A673 (cell line): ENCODE data around the gene GMCL2. TPM values are rescaled to one million over a fixed set of nuclear protein-coding genes. Genes with fewer than 3 reads are reported as not detected.

Source experiments
- BruUV-seq: library from RNA; stranded (reverse); fragments of 400-500 nt; replicated peaks from 2 replicates; lab custom pipeline; 2021; lab: Mats Ljungman, UMichigan
- CTCF ChIA-PET: fragments of 300-600 bp; sonication (Branson Sonifier 250); formaldehyde crosslinking; loops from one replicate; lab custom pipeline; 2022; ENCODE audit warnings: antibody characterized with exemption; lab: Charles Lee
- POLR2A ChIA-PET: fragments of 300-600 bp; sonication (Branson Sonifier 250); formaldehyde crosslinking; loops from one replicate; lab custom pipeline; 2022; ENCODE audit warnings: antibody characterized with exemption; ENCODE audit not compliant: low non-redundant PET; lab: Charles Lee
- DNase-seq: peaks from one replicate; pipeline ENCODE4 v3.0.0-alpha.2; 2015; ENCODE audit warnings: low spot score
- H3K27ac ChIP-seq: fragments of 200-600 bp; sonication (generic); 2 replicates; pipeline ENCODE4 v1.5.1; 2016; ENCODE audit warnings: mixed run types, low read depth, mild to moderate bottlenecking, mixed read lengths, antibody characterized with exemption, low read length; ENCODE audit not compliant: poor library complexity, severe bottlenecking
- H3K27me3 ChIP-seq: fragments of 200-600 bp; sonication (generic); replicated peaks from 2 replicates; pipeline ENCODE4 v1.6.1; 2017; ENCODE audit warnings: mixed run types, low read depth, mild to moderate bottlenecking, mixed read lengths, antibody characterized with exemption, low read length; ENCODE audit not compliant: insufficient read depth, poor library complexity
- H3K36me3 ChIP-seq: fragments of 200-600 bp; sonication (generic); 2 replicates; pipeline ENCODE4 v1.6.1; 2016; ENCODE audit warnings: mixed run types, mild to moderate bottlenecking, mixed read lengths, antibody characterized with exemption, low read length; ENCODE audit not compliant: insufficient read depth, poor library complexity, severe bottlenecking
- H3K4me1 ChIP-seq: fragments of 200-600 bp; sonication (generic); 2 replicates; pipeline ENCODE4 v1.6.1; 2017; ENCODE audit warnings: mixed run types, mild to moderate bottlenecking, mixed read lengths, antibody characterized with exemption, low read length; ENCODE audit not compliant: insufficient read depth, poor library complexity, severe bottlenecking
- H3K4me3 ChIP-seq: fragments of 200-600 bp; sonication (generic); 2 replicates; pipeline ENCODE4 v1.5.1; 2016; ENCODE audit warnings: low read depth, mixed run types, mild to moderate bottlenecking, mixed read lengths, low read length; ENCODE audit not compliant: poor library complexity, severe bottlenecking
- H3K9me3 ChIP-seq: fragments of 200-600 bp; sonication (generic); 2 replicates; pipeline ENCODE4 v1.6.1; 2016; ENCODE audit warnings: mixed run types, low read depth, mild to moderate bottlenecking, mixed read lengths, antibody characterized with exemption, low read length; ENCODE audit not compliant: poor library complexity, severe bottlenecking
- CTCF ChIP-seq: fragments of 300-800, 200-600 bp; sonication (generic); conservative IDR thresholded peaks from 2 replicates; pipeline ENCODE4 v1.5.1; 2017; ENCODE audit warnings: low read depth, mild to moderate bottlenecking, antibody characterized with exemption, low read length, moderate library complexity, mixed read lengths
- EZH2 ChIP-seq: fragments of 200-600 bp; sonication (generic); IDR thresholded peaks from 2 replicates; pipeline ENCODE4 v1.6.1; 2017; ENCODE audit warnings: borderline replicate concordance, low read depth, mild to moderate bottlenecking, mixed read lengths, antibody characterized with exemption, low read length; ENCODE audit not compliant: poor library complexity, severe bottlenecking
- intact Hi-C: fragments of 100-400 bp; cut with micrococcal nuclease; formaldehyde crosslinking; loops from one replicate; pipeline ENCODE4 v1.10.0; 2022; ENCODE audit not compliant: unreplicated experiment
- total RNA-seq: library from RNA; stranded (reverse); gene quantifications from 2 replicates; pipeline ENCODE4 v1.2.3, GENCODE V29; 2021

The GMCL2 gene
- total RNA-seq, 1 experiment from 2014 or later: not detected

DNA sequence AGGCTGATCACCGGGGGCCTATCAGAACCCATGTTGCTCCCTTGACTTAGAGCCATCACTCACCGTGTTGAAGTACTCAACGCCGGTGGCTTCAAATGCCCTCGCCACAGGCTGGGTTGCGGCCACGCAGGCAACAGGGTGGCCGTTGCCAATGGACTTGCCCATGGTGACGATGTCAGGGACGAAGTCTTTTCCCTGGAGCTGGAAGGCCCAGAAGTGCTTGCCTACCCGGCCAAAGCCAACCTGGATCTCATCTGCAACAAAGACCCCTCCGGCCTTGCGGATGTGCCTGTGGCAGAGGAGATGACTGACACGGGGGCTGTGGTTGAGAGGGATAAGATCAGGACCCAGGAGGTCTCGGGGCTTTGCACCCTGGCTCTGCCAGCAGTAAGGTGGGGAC, 35.1 kb upstream of the GMCL2 start:
- Histone ChIP-seq H3K27me3 (no peaks in the 10 kb centered on the region), H3K4me3 (no peak overlapping the region), H3K36me3 (peaks cover 4% of the 10 kb centered on the region), H3K4me1 (no peaks in the 10 kb centered on the region), H3K27ac (no peak overlapping the region), H3K9me3 (no peaks in the 10 kb centered on the region)
- POLR2A ChIA-PET: no interaction called here
- no peak for DNase-seq
- CTCF ChIA-PET: no interaction called here
- intact Hi-C loops: no loop called here
- BruUV-seq: no TSS peak
- no peak for TF ChIP-seq EZH2
- TF ChIP-seq CTCF: no peak

GRCh38 chr5:178221853-178222252, 34.7 kb upstream of the GMCL2 start:
- BruUV-seq: no TSS peak
- H3K27me3 ChIP-seq: no peaks in the 10 kb centered on the region
- DNase-seq: no peak
- CTCF ChIA-PET: no interaction called here
- H3K4me1 ChIP-seq: no peaks in the 10 kb centered on the region
- H3K4me3 ChIP-seq: no peak overlapping the region
- peaks cover 9% of the 10 kb centered on the region for H3K36me3 ChIP-seq
- no peak overlapping the region for H3K27ac ChIP-seq
- intact Hi-C loops: no loop called here
- no peaks in the 10 kb centered on the region for H3K9me3 ChIP-seq
- TF ChIP-seq CTCF (no peak), EZH2 (no peak)
- POLR2A ChIA-PET: no interaction called here

DNA sequence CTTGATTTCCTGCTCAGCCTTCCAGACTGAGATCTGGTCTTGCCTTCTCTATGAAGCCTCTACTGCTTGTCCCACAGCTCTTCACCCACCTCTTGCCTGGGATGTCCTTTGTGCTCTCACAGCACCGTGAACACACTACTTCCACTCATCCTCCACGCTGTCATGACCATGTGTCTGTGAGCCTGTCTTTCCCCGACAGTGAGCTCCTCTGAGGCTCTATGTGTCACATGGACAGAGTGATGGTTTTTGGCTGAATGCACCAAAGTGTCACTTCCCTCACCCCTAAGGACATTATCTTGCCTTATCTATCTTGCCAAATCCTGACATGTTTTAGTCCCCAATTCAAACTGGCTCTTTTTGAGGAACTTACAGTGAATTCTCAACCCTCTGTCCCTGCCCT, 34.1 kb upstream of the GMCL2 start:
- no peaks in the 10 kb centered on the region for H3K27me3 ChIP-seq
- peaks cover 14% of the 10 kb centered on the region for H3K36me3 ChIP-seq
- intact Hi-C loops: no loop called here
- DNase-seq: no peak
- TF ChIP-seq CTCF (no peak), EZH2 (no peak)
- no peaks in the 10 kb centered on the region for H3K9me3 ChIP-seq
- H3K27ac ChIP-seq: no peak overlapping the region
- ChIA-PET POLR2A (no interaction called here), CTCF (no interaction called here)
- no TSS peak for BruUV-seq
- no peak overlapping the region for H3K4me3 ChIP-seq
- no peaks in the 10 kb centered on the region for H3K4me1 ChIP-seq
